K562 (cell line): Measurements from ENCODE around the gene SPATA2. TPM values are rescaled to one million over a fixed set of nuclear protein-coding genes. Genes with fewer than 3 reads are reported as not detected.

Experiments
- BMI1 ChIP-seq: fragments of 150-350 bp; IDR thresholded peaks from 2 replicates; pipeline ENCODE4 v1.6.1; 2014; ENCODE audit warnings: low read length
- DMBX1 ChIP-seq: fragments of 250-450 bp; sonication (Bioruptor Pico); IDR thresholded peaks from 2 replicates; pipeline ENCODE4 v1.8.0; 2022; ENCODE audit warnings: inconsistent platforms, mild to moderate bottlenecking, moderate library complexity, borderline replicate concordance
- HIVEP1 ChIP-seq: fragments of 250-450 bp; sonication (Bioruptor Pico); IDR thresholded peaks from 2 replicates; pipeline ENCODE4 v1.4.0; 2020; ENCODE audit warnings: mild to moderate bottlenecking
- PRDM10 ChIP-seq: fragments of 450-650 bp; IDR thresholded peaks from 2 replicates; pipeline ENCODE4 v1.6.1; 2018; ENCODE audit not compliant: partially characterized antibody
- RBM17 ChIP-seq: fragments of 200-400 bp; formaldehyde crosslinking; IDR thresholded peaks from 2 replicates; pipeline ENCODE4 v1.6.1; 2017; ENCODE audit warnings: low read depth, mild to moderate bottlenecking, low read length, borderline replicate concordance
- REST ChIP-seq, 2 experiments: fragments of 450-650 bp; formaldehyde crosslinking in 1 of 2; IDR thresholded peaks; 2 replicates each; pipeline versions ENCODE4 v1.4.0 to v1.6.1; 2014 to 2020; ENCODE audit warnings: mild to moderate bottlenecking in 2 of 2, borderline replicate concordance in 1 of 2, low read depth in 1 of 2
- SIN3B ChIP-seq: fragments of 450-650 bp; IDR thresholded peaks from 2 replicates; pipeline ENCODE4 v1.6.1; 2017; ENCODE audit warnings: low read depth, mild to moderate bottlenecking, moderate library complexity
- TBP ChIP-seq: optimal IDR thresholded peaks from 2 replicates; pipeline ENCODE3; 2011; ENCODE audit warnings: low read depth, low read length, improper control_type of control experiment
- ZNF511 ChIP-seq: sonication (generic); formaldehyde crosslinking; IDR thresholded peaks from 2 replicates; pipeline ENCODE4 v1.8.0; 2022; ENCODE audit warnings: mild to moderate bottlenecking, missing genetic modification reagents
- ZNF551 ChIP-seq: fragments of 250-450 bp; sonication (Bioruptor Pico); IDR thresholded peaks from 2 replicates; pipeline ENCODE4 v1.5.0; 2021; ENCODE audit warnings: mild to moderate bottlenecking, moderate library complexity
- ZNF740 ChIP-seq, 3 experiments: fragments of 200-800 bp in 1 of 3; sonication (Bioruptor generic) in 1 of 3; sonication (generic) in 1 of 3; formaldehyde crosslinking in 1 of 3; IDR thresholded peaks; 2 replicates each; pipeline versions ENCODE4 v1.6.1 to v1.8.0; 2016 to 2022; ENCODE audit warnings: mild to moderate bottlenecking in 2 of 3, missing compliant biosample characterization in 2 of 3, missing genetic modification characterization in 2 of 3, missing genetic modification reagents in 1 of 3
- ZSCAN29 ChIP-seq: fragments of 450-650 bp; IDR thresholded peaks from 2 replicates; pipeline ENCODE4 v1.6.1; 2017
- polyA plus RNA-seq, 8 experiments: library from polyadenylated mRNA; depleted of rRNA in 4 of 8; stranded (reverse) in 5 of 8; unstranded in 3 of 8; fragments of >200 nt; fragmentation: Nextera tagmentation in 2 of 8; fragmentation: Illumina TruSeq in 1 of 8; extraction: Ambion mirVana in 2 of 8; extraction: Trizol in 1 of 8; gene quantifications; 2 replicates each; pipeline versions ENCODE4 v1.2.1 to v1.2.3, GENCODE V29; 2011 to 2014; ENCODE audit warnings: inconsistent platforms in 1 of 8, missing spikeins in 1 of 8
- total RNA-seq, 7 experiments: library from RNA; depleted of rRNA in 6 of 7; stranded (reverse); fragments of >200 nt in 6 of 7; fragmentation: Illumina TruSeq in 2 of 7; extraction: Trizol in 2 of 7; gene quantifications; 2 replicates each; pipeline versions ENCODE4 v1.2.1 to v1.2.3, GENCODE V29; 2011 to 2021; ENCODE audit warnings: low replicate concordance in 1 of 7

SPATA2 gene
- total and polyA plus RNA-seq, 9 of the 15 experiments (the other 6 are each of a cell fraction or from before 2014, with no cell fraction given): 0.46 to 8.2 (median 2.7) TPM

- TF ChIP-seq REST (IDR thresholded peaks at IDR 0.05; ENCODE audit: borderline replicate concordance) (no peak), REST (CRISPR knock-in tag; IDR thresholded peaks at IDR 0.05; ENCODE audit: low read depth) (0 out of 2 replicates have a peak, but pooled peaks have one; percentile 13), PRDM10 (peak; percentile 3), ZSCAN29 (peak; percentile 87; the same call in 1 of the 2 replicates), RBM17 (no peak), DMBX1 (CRISPR knock-in tag) (peak; percentile 78), ZNF551 (CRISPR knock-in tag) (no peak), BMI1 (peak; percentile 94), TBP (peak; percentile 48), ZNF511 (0 out of 2 replicates have a peak, but pooled peaks have one; percentile 53), SIN3B (peak; percentile 87), HIVEP1 (CRISPR knock-in tag) (no peak), ZNF740 (CRISPR knock-in tag; IDR thresholded peaks at IDR 0.05) (0 out of 2 replicates have a peak, but pooled peaks have one; percentile 29), ZNF740 (tag; IDR thresholded peaks at IDR 0.05) (no peak)
Measured at GRCh38 chr20:49915380-49916145, at the start of gene SPATA2 (continued).
